Measurements from ENCODE around the gene APOB. TPM values are rescaled to one million over a fixed set of nuclear protein-coding genes. Genes with fewer than 3 reads are reported as not detected.

Gene APOB
- total RNA-seq, 1 experiment from 2014 or later = 0.05 TPM

GRCh38 chr2:21028021-21028947 lies 15.6 kb downstream of the APOB start:
- Mint-ChIP-seq H3K27me3 (ENCODE audit: unreplicated experiment) (peaks cover 35% of the 10 kb centered on the region), H3K4me1 (ENCODE audit: low read depth, unreplicated experiment) (no peaks in the 10 kb centered on the region), H3K4me3 (ENCODE audit: low read depth, unreplicated experiment) (no peak overlapping the region), H3K36me3 (ENCODE audit: insufficient read depth, unreplicated experiment) (no peaks in the 10 kb centered on the region), H3K27ac (ENCODE audit: unreplicated experiment) (no peak overlapping the region), H3K9me3 (ENCODE audit: low read depth, unreplicated experiment) (no peaks in the 10 kb centered on the region)
- CTCF ChIA-PET = no interaction called here
- TF ChIP-seq CTCF (IDR thresholded peaks at IDR 0.05; ENCODE audit: unreplicated experiment) = no peak
- intact Hi-C loops (cut with micrococcal nuclease; ENCODE audit: unreplicated experiment) = no loop called here
- BruUV-seq (replicated peaks) = no TSS peak
- no peak for DNase-seq

- Mint-ChIP-seq H3K4me3 (ENCODE audit: low read depth, unreplicated experiment) (no peak overlapping the region), H3K9me3 (ENCODE audit: low read depth, unreplicated experiment) (no peaks in the 10 kb centered on the region), H3K36me3 (ENCODE audit: insufficient read depth, unreplicated experiment) (no peaks in the 10 kb centered on the region), H3K27ac (ENCODE audit: unreplicated experiment) (no peak overlapping the region), H3K27me3 (ENCODE audit: unreplicated experiment) (peaks cover 25% of the 10 kb centered on the region), H3K4me1 (ENCODE audit: low read depth, unreplicated experiment) (no peaks in the 10 kb centered on the region)
- CTCF ChIA-PET = interaction anchor here (0.7 kb wide), 1 partner anchor 8 kb away, joined by 3 read pairs; no protein-coding TSS in a partner anchor
- BruUV-seq (replicated peaks) = no TSS peak
- DNase-seq = no peak
- intact Hi-C loops (cut with micrococcal nuclease; ENCODE audit: unreplicated experiment) = loop anchor here (1.0 kb wide), 1 partner anchor 365 kb away; no protein-coding TSS in a partner anchor
- no peak for TF ChIP-seq CTCF (IDR thresholded peaks at IDR 0.05; ENCODE audit: unreplicated experiment)
Observed at GRCh38 chr2:21026479-21027282, 17.2 kb downstream of the APOB start.

- intact Hi-C loops (cut with micrococcal nuclease; ENCODE audit: unreplicated experiment) = no loop called here
- Mint-ChIP-seq H3K36me3 (ENCODE audit: insufficient read depth, unreplicated experiment) (no peaks in the 10 kb centered on the region), H3K27me3 (ENCODE audit: unreplicated experiment) (peaks cover 25% of the 10 kb centered on the region), H3K4me3 (ENCODE audit: low read depth, unreplicated experiment) (no peak overlapping the region), H3K27ac (ENCODE audit: unreplicated experiment) (no peak overlapping the region), H3K9me3 (ENCODE audit: low read depth, unreplicated experiment) (no peaks in the 10 kb centered on the region), H3K4me1 (ENCODE audit: low read depth, unreplicated experiment) (no peaks in the 10 kb centered on the region)
- CTCF ChIA-PET = no interaction called here
- no peak for DNase-seq
- no peak for TF ChIP-seq CTCF (IDR thresholded peaks at IDR 0.05; ENCODE audit: unreplicated experiment)
- BruUV-seq (replicated peaks) = no TSS peak
Observed at GRCh38 chr2:21025690-21026478, 18.0 kb downstream of the APOB start.
